PC-9 (cell line): ENCODE data around the gene FAXC. TPM values are rescaled to one million over a fixed set of nuclear protein-coding genes. Genes with fewer than 3 reads are reported as not detected.

Source experiments
- BruUV-seq: library from RNA; stranded (reverse); fragments of 400-500 nt; replicated peaks from 2 replicates; lab custom pipeline; 2021; lab: Mats Ljungman, UMichigan
- CTCF ChIA-PET: fragments of 300-600 bp; sonication (Branson Sonifier 250); formaldehyde crosslinking; loops from one replicate; lab custom pipeline; 2022; ENCODE audit warnings: antibody characterized with exemption; lab: Charles Lee
- POLR2A ChIA-PET: fragments of 300-600 bp; sonication (Branson Sonifier 250); formaldehyde crosslinking; loops from one replicate; lab custom pipeline; 2022; ENCODE audit warnings: antibody characterized with exemption; ENCODE audit not compliant: unreplicated experiment; lab: Charles Lee
- DNase-seq, 2 experiments: peaks; one replicate each; pipeline versions ENCODE4 v3.0.0 to v3.0.0-alpha.2; 2015 to 2022; ENCODE audit warnings: mixed read lengths in 1 of 2
- H2AFZ ChIP-seq: fragments of 200-600 bp; sonication (generic); 2 replicates; pipeline ENCODE4 v1.8.1; 2017; ENCODE audit warnings: antibody characterized with exemption
- H3F3A ChIP-seq: fragments of 200-600 bp; sonication (generic); 2 replicates; pipeline ENCODE4 v1.8.1; 2017; ENCODE audit warnings: antibody characterized with exemption, mild to moderate bottlenecking, low read depth; ENCODE audit not compliant: insufficient read depth
- H3K27ac ChIP-seq: fragments of 200-600 bp; sonication (generic); 2 replicates; pipeline ENCODE4 v1.6.1; 2016; ENCODE audit warnings: mixed run types
- H3K27me3 ChIP-seq: fragments of 200-600 bp; sonication (generic); 2 replicates; pipeline ENCODE4 v1.6.1; 2016; ENCODE audit warnings: low read depth, mixed run types; ENCODE audit not compliant: insufficient read depth
- H3K36me3 ChIP-seq: fragments of 200-600 bp; sonication (generic); 2 replicates; pipeline ENCODE4 v1.6.1; 2016; ENCODE audit warnings: low read depth, mixed run types
- H3K4me1 ChIP-seq: fragments of 200-600 bp; sonication (generic); replicated peaks from 2 replicates; pipeline ENCODE4 v1.6.1; 2016; ENCODE audit warnings: mixed run types; ENCODE audit not compliant: insufficient read depth
- H3K4me2 ChIP-seq: fragments of 200-600 bp; sonication (generic); 2 replicates; pipeline ENCODE4 v1.6.1; 2017; ENCODE audit warnings: mixed run types
- H3K4me3 ChIP-seq: fragments of 200-600 bp; sonication (generic); 2 replicates; pipeline ENCODE4 v1.6.1; 2016; ENCODE audit warnings: mixed run types
- H3K79me2 ChIP-seq: fragments of 200-600 bp; sonication (generic); 2 replicates; pipeline ENCODE4 v1.6.1; 2017; ENCODE audit warnings: low read depth, mixed run types
- H3K9me2 ChIP-seq: fragments of 200-600 bp; sonication (generic); 2 replicates; pipeline ENCODE4 v1.8.1; 2017; ENCODE audit warnings: mild to moderate bottlenecking; ENCODE audit not compliant: insufficient read depth
- H3K9me3 ChIP-seq: fragments of 200-600 bp; sonication (generic); 2 replicates; pipeline ENCODE4 v1.8.1; 2016; ENCODE audit warnings: low read depth; ENCODE audit not compliant: insufficient read depth
- H4K20me1 ChIP-seq: fragments of 200-600 bp; sonication (generic); 2 replicates; pipeline ENCODE4 v1.8.1; 2017; ENCODE audit not compliant: insufficient read depth
- EZH2 ChIP-seq: fragments of 200-600 bp; sonication (generic); IDR thresholded peaks from 2 replicates; pipeline ENCODE4 v1.8.0; 2017; ENCODE audit warnings: antibody characterized with exemption, low read depth
- intact Hi-C: fragments of 100-400 bp; cut with micrococcal nuclease; formaldehyde crosslinking; loops from one replicate; pipeline ENCODE4 v1.10.0; 2022; ENCODE audit not compliant: unreplicated experiment
- total RNA-seq: library from RNA; stranded (reverse); gene quantifications from 2 replicates; pipeline ENCODE4 v1.2.3, GENCODE V29; 2021
- TF ChIP-seq, protein P1 (sequence below): fragments of 200-600 bp; sonication (generic); conservative IDR thresholded peaks from 2 replicates; pipeline ENCODE4 v1.6.1; 2017; ENCODE audit warnings: mixed run types, antibody characterized with exemption, mild to moderate bottlenecking, moderate library complexity

Gene FAXC
- total RNA-seq, 1 experiment from 2014 or later: 3.3 TPM

DNA sequence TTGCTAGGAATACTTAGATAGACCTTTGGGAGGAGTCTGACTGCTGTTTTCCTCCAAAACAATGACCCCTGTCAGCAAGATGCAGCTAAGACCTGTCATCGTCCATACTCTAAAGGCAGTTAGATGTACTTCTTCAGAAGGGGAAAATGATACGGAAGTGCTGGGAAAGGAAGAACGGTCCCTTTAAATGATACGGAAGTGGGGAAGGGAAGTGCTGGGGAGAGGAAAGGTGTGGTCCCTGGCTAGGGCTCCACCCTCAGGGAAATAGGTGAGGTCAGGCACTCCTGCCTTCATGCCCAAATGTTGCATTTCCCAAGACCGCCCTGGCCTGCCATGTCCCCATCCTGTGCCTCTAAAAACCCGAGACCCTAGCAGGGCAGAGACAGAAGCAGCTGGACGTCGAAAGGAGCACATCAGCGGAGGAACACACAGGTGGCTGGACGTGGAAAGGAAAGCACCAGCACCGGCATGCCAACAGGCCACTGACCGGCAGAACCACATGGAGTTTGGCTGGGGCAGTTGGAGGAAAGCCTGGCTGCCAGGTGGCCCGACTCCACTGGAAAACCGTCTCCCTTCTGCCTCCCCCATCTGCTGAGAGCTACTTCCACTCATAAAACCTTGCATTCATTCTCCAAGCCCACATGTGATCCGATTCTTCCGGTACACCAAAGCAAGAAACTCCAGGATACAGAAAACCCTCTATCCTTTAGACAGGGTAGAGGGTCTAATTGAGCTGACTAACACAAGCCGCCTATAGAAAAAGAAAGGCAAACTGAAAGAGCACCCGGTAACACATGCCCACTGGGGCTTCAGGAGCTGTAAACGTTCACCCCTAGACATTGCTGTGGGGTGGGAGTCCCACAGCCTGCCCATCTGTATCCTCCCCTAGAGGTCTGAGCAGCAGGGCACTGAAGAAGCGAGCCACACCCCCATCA lies 94.6 kb downstream of the FAXC start:
- TF ChIP-seq, protein P1, sequence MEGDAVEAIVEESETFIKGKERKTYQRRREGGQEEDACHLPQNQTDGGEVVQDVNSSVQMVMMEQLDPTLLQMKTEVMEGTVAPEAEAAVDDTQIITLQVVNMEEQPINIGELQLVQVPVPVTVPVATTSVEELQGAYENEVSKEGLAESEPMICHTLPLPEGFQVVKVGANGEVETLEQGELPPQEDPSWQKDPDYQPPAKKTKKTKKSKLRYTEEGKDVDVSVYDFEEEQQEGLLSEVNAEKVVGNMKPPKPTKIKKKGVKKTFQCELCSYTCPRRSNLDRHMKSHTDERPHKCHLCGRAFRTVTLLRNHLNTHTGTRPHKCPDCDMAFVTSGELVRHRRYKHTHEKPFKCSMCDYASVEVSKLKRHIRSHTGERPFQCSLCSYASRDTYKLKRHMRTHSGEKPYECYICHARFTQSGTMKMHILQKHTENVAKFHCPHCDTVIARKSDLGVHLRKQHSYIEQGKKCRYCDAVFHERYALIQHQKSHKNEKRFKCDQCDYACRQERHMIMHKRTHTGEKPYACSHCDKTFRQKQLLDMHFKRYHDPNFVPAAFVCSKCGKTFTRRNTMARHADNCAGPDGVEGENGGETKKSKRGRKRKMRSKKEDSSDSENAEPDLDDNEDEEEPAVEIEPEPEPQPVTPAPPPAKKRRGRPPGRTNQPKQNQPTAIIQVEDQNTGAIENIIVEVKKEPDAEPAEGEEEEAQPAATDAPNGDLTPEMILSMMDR: no peak
- no peak for TF ChIP-seq EZH2
- peaks cover 24% of the 10 kb centered on the region; the same call in 1 of the 2 replicates for H3K27me3 ChIP-seq
- no peak overlapping the region for H3K4me2 ChIP-seq
- H3K4me3 ChIP-seq: no peak overlapping the region
- CTCF ChIA-PET: no interaction called here
- no peaks in the 10 kb centered on the region for H3K9me3 ChIP-seq
- H2AFZ ChIP-seq: no peak overlapping the region
- no peak for DNase-seq
- H3K36me3 ChIP-seq: no peaks in the 10 kb centered on the region
- no peaks in the 10 kb centered on the region for H3K9me2 ChIP-seq
- no peaks in the 10 kb centered on the region for H3F3A ChIP-seq
- no peaks in the 10 kb centered on the region for H3K4me1 ChIP-seq
- H4K20me1 ChIP-seq: no peaks in the 10 kb centered on the region
- no peaks in the 10 kb centered on the region for H3K79me2 ChIP-seq
- no peak overlapping the region for H3K27ac ChIP-seq
- POLR2A ChIA-PET: no interaction called here
- no TSS peak for BruUV-seq
- intact Hi-C loops: no loop called here

DNA sequence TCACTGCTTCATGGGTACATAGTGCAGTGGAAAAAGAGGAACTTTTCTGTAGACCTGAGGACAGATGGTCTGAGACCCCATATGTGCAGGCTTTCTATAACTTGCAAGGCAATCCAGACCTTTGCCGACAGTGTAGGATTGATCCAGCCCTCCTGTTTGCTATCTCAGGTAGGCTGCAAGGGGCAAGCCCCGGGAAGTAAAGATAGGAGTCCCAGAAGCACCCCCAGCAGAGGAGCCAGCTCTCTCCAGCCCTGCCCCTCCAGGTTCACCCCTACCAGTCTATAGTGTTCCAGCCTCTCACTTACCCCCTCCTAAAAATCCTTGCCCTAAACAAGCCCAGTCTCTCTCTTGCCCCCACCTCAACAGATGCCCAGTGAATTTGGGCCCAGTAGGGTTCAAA lies 96.2 kb downstream of the FAXC start:
- POLR2A ChIA-PET: no interaction called here
- Histone ChIP-seq H3K4me2 (no peak overlapping the region), H3K27me3 (peaks cover 24% of the 10 kb centered on the region; the same call in 1 of the 2 replicates), H2AFZ (no peak overlapping the region), H3K9me2 (no peaks in the 10 kb centered on the region; the same call in 1 of the 2 replicates), H3K9me3 (no peaks in the 10 kb centered on the region), H3K27ac (no peak overlapping the region), H3K4me3 (no peak overlapping the region), H3F3A (no peaks in the 10 kb centered on the region), H3K36me3 (no peaks in the 10 kb centered on the region), H3K79me2 (no peaks in the 10 kb centered on the region), H3K4me1 (no peaks in the 10 kb centered on the region), H4K20me1 (no peaks in the 10 kb centered on the region)
- no peak for TF ChIP-seq EZH2
- no peak for DNase-seq
- BruUV-seq: no TSS peak
- intact Hi-C loops: no loop called here
- CTCF ChIA-PET: no interaction called here

DNA sequence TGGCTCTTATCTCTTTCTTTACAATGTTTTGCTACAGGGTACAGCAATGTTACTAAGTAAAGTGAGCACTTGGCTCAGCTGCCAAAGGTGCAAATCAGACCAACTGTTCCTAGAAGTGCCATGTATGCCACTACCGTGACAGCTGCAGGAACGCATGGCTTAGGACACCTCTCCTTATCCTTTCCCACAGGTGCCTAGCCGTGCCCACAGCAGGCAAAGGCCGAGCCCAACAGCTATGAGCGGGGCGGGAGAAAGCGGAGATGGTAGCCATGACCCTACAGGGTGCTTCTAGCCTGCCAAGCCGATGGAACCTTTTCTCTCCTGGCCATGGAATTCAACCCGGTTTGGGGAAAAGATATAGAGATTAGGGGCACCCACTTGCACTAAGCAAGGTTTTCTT lies 97.1 kb downstream of the FAXC start:
- Histone ChIP-seq H3K27ac (no peak overlapping the region), H3F3A (no peaks in the 10 kb centered on the region), H3K4me2 (no peak overlapping the region), H3K27me3 (peaks cover 24% of the 10 kb centered on the region; the same call in 1 of the 2 replicates), H3K4me1 (no peaks in the 10 kb centered on the region), H3K9me2 (no peaks in the 10 kb centered on the region; the same call in 1 of the 2 replicates), H3K36me3 (no peaks in the 10 kb centered on the region), H4K20me1 (no peaks in the 10 kb centered on the region), H3K9me3 (no peaks in the 10 kb centered on the region), H2AFZ (no peak overlapping the region), H3K79me2 (no peaks in the 10 kb centered on the region), H3K4me3 (no peak overlapping the region)
- no peak for TF ChIP-seq EZH2
- TF ChIP-seq, protein P1: no peak
- intact Hi-C loops: no loop called here
- ChIA-PET POLR2A (no interaction called here), CTCF (no interaction called here)
- no TSS peak for BruUV-seq
- no peak for DNase-seq
